ENCODE data around the gene ROR1.

ROR1 gene

GRCh38 chr1:63773815-63774616 is at the start of gene ROR1:
Gene ROR1, plus strand, starts transcription at chr1:63774017.
- in situ Hi-C loops (cut with MboI; ENCODE audit: low sequenced_read_pairs, unreplicated experiment): no loop called here
- DNase-seq (ENCODE audit: low spot score): peak; percentile 78

GRCh38 chr1:63724375-63724899 is 49.4 kb upstream of the ROR1 start:
- no peak for DNase-seq (ENCODE audit: low spot score)
- in situ Hi-C loops (cut with MboI; ENCODE audit: low sequenced_read_pairs, unreplicated experiment): no loop called here
- no peak for TF ChIP-seq CTCF (IDR thresholded peaks at IDR 0.05; ENCODE audit: borderline replicate concordance, control extremely low read depth, extremely low read depth, insufficient read depth, missing control alignments)

More at GRCh38 chr1:63773815-63774616, at the start of gene ROR1:
- peak; percentile 64 for TF ChIP-seq CTCF (IDR thresholded peaks at IDR 0.05; ENCODE audit: borderline replicate concordance, control extremely low read depth, extremely low read depth, insufficient read depth, missing control alignments)

GRCh38 chr1:63728611-63729226 is 45.1 kb upstream of the ROR1 start:
- no peak for TF ChIP-seq CTCF (IDR thresholded peaks at IDR 0.05; ENCODE audit: borderline replicate concordance, control extremely low read depth, extremely low read depth, insufficient read depth, missing control alignments)
- in situ Hi-C loops (cut with MboI; ENCODE audit: low sequenced_read_pairs, unreplicated experiment): no loop called here
- DNase-seq (ENCODE audit: low spot score): no peak

DNA sequence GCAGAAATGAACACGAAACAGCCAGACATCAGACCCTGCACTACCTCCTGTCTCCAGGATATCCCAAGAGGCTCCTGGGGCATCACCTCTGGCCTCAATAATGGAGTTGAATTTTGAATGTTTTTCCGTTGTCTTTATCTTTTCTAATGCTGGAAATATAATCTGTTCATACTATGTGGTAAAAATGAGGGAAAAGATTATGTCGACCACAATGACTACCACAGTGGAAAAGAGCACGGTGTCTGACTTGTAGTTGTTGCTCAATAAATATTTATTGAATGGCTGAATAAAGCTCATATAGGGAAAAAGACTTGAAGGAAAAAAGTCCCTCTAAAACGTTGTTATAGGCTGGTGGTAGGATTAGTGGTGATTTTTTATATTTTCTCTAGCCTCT is 44.6 kb upstream of the ROR1 start:
- TF ChIP-seq CTCF (IDR thresholded peaks at IDR 0.05; ENCODE audit: borderline replicate concordance, control extremely low read depth, extremely low read depth, insufficient read depth, missing control alignments): no peak
- DNase-seq (ENCODE audit: low spot score): no peak
- in situ Hi-C loops (cut with MboI; ENCODE audit: low sequenced_read_pairs, unreplicated experiment): no loop called here

DNA sequence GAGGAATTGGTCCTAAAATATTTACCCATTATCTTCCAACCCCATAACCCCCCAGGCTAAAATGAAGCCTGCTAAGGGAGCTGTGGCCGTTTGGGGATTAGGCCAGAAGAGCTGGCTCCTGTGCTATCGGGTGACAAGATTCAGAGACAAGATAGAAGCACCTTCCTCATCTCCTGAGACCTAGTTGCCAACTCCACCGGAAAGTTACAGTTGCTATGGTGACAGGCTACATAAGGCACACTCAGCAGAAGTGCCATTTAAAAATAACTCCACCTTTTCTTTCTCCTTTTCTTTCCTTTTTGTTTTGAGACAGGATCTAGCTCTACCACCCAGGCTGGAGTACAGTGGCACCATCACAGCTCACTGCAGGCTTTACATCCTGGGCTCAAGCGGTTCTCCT is 43.6 kb upstream of the ROR1 start:
- in situ Hi-C loops (cut with MboI; ENCODE audit: low sequenced_read_pairs, unreplicated experiment): no loop called here
- DNase-seq (ENCODE audit: low spot score): no peak
- no peak for TF ChIP-seq CTCF (IDR thresholded peaks at IDR 0.05; ENCODE audit: borderline replicate concordance, control extremely low read depth, extremely low read depth, insufficient read depth, missing control alignments)

GRCh38 chr1:63731117-63732043 is 42.4 kb upstream of the ROR1 start:
- in situ Hi-C loops (cut with MboI; ENCODE audit: low sequenced_read_pairs, unreplicated experiment): no loop called here
- TF ChIP-seq CTCF (IDR thresholded peaks at IDR 0.05; ENCODE audit: borderline replicate concordance, control extremely low read depth, extremely low read depth, insufficient read depth, missing control alignments): no peak
- no peak for DNase-seq (ENCODE audit: low spot score)
